ENCODE measurements around the gene TMEM123.

DNA sequence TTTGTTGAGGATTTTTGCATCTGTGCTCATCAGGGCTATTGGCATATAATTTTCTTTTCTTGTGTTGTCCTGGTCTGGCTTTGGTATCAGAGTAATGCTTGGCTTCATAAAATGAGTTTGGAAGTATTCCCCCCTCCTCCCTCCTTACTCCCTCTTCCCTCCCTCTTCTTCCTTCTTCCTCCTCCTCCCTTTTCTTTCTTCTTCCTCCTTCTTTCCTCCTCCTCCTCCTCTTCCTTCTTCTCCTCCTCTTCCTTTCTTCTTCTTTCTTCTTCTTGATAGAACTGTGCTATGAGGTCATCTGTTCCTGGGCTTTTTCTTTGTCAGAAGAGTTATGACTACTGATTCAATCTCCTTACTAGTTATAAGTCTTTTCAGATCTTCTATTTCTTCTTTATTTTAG is 95.4 kb downstream of the TMEM123 start:
- TF ChIP-seq, protein P1, sequence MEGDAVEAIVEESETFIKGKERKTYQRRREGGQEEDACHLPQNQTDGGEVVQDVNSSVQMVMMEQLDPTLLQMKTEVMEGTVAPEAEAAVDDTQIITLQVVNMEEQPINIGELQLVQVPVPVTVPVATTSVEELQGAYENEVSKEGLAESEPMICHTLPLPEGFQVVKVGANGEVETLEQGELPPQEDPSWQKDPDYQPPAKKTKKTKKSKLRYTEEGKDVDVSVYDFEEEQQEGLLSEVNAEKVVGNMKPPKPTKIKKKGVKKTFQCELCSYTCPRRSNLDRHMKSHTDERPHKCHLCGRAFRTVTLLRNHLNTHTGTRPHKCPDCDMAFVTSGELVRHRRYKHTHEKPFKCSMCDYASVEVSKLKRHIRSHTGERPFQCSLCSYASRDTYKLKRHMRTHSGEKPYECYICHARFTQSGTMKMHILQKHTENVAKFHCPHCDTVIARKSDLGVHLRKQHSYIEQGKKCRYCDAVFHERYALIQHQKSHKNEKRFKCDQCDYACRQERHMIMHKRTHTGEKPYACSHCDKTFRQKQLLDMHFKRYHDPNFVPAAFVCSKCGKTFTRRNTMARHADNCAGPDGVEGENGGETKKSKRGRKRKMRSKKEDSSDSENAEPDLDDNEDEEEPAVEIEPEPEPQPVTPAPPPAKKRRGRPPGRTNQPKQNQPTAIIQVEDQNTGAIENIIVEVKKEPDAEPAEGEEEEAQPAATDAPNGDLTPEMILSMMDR (IDR thresholded peaks at IDR 0.05), result no peak
- TF ChIP-seq POLR2AphosphoS5 (IDR thresholded peaks at IDR 0.05; ENCODE audit: insufficient read depth in 1 of 2, low read depth in 1 of 2), result no peak
